Measurements from ENCODE around the gene BIRC5. TPM values are rescaled to one million over a fixed set of nuclear protein-coding genes. Genes with fewer than 3 reads are reported as not detected.

BIRC5 gene
- total and polyA plus RNA-seq, 8 donors = 3.4 to 10.5 (median 6.4) TPM; not detected in 1

DNA sequence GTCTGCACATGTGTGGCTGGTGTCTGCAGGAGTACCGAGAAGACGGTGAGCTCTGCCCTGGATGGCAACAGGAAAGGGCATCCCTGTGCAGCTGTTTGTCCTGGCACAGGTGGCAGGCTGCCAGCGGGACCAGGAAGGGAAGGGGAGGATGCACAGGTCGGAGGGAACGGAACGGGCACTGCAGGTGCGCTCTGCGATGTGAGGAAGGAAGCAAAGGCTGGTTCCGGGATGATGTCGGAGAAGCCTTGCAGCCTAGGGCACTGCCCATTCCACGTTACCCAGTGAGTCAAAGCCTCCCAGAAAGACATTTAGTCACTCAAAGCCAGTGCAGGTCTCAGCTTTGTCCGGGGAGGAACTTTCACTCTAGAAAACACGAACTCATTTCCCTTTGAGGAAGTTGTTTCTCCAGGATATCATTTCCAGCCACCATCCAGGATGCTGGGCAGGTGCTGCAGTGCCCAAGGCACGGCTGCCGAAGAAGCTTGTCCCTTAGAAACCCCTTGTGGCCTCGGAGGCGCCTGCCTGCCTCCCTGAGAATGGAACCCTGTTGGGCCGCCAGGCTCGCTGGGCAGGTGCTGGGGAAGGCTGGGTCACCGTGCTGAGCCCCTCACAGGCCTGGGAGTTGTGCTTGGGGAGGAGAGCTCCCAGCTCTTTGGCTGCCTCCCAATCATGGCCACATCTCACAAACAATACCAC is 12.9 kb downstream of the BIRC5 start:
- Histone ChIP-seq H3K36me3 (peaks cover 0 to 10% (median 0%) of the 10 kb centered on the region in 4 donors), H3K27me3 (peaks cover 0 to 49% (median 25%) of the 10 kb centered on the region in 3 donors), H3K9me3 (no peaks in the 10 kb centered on the region), H3K27ac (no peak overlapping the region), H3K4me3 (no peak overlapping the region), H3K4me1 (peaks cover 0 to 15% (median 5%) of the 10 kb centered on the region in 4 donors)
- intact Hi-C loops (cut with DNase I; ENCODE audit: low total_unique reads) = no loop called here
- DNase-seq = no peak
- WGBS, 5 donors = 56 to 71% (median 64%) methylated on average over 18 to 20 of the region's 20 CpGs
- TF ChIP-seq EP300 (IDR thresholded peaks at IDR 0.05) (no peak), POLR2AphosphoS5 (IDR thresholded peaks at IDR 0.05) (no peak), POLR2A (IDR thresholded peaks at IDR 0.05) (no peak)
- TF ChIP-seq, protein P1, sequence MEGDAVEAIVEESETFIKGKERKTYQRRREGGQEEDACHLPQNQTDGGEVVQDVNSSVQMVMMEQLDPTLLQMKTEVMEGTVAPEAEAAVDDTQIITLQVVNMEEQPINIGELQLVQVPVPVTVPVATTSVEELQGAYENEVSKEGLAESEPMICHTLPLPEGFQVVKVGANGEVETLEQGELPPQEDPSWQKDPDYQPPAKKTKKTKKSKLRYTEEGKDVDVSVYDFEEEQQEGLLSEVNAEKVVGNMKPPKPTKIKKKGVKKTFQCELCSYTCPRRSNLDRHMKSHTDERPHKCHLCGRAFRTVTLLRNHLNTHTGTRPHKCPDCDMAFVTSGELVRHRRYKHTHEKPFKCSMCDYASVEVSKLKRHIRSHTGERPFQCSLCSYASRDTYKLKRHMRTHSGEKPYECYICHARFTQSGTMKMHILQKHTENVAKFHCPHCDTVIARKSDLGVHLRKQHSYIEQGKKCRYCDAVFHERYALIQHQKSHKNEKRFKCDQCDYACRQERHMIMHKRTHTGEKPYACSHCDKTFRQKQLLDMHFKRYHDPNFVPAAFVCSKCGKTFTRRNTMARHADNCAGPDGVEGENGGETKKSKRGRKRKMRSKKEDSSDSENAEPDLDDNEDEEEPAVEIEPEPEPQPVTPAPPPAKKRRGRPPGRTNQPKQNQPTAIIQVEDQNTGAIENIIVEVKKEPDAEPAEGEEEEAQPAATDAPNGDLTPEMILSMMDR (IDR thresholded peaks at IDR 0.05) = no peak

GRCh38 chr17:78227455-78227916 is 13.4 kb downstream of the BIRC5 start:
- Histone ChIP-seq H3K27ac (no peak overlapping the region), H3K4me3 (no peak overlapping the region), H3K9me3 (no peaks in the 10 kb centered on the region), H3K4me1 (peaks cover 0 to 20% (median 8%) of the 10 kb centered on the region in 4 donors), H3K27me3 (peaks cover 5 to 55% (median 31%) of the 10 kb centered on the region in 3 donors), H3K36me3 (peaks cover 0 to 10% (median 0%) of the 10 kb centered on the region in 4 donors)
- WGBS, 5 donors = 75 to 80% (median 78%) methylated on average over 4 to 10 of the region's 10 CpGs
- no peak for DNase-seq
- TF ChIP-seq, protein P1 (IDR thresholded peaks at IDR 0.05) = no peak
- TF ChIP-seq POLR2A (IDR thresholded peaks at IDR 0.05) (no peak), EP300 (IDR thresholded peaks at IDR 0.05) (no peak), POLR2AphosphoS5 (IDR thresholded peaks at IDR 0.05) (no peak)
- intact Hi-C loops (cut with DNase I; ENCODE audit: low total_unique reads) = no loop called here

DNA sequence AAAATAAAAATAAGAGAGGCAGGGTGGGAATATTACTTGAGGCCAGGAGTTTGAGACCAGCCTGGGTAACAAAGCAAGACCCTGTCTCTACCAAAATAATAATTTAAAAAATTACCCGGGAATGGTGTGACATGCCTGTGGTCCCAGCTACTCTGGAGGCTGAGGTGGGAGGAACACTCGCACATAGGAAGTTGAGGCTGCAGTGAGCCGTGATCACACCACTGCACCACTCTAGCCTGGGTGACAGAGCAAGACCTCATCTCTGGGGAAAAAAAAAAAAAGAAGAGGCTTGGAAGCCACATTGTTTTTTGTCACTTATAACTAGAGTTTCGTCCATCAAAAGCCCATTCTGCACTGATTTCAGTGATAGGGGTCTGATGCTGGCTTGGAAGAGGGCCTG is 14.1 kb downstream of the BIRC5 start:
- DNase-seq = no peak
- H3K27me3 ChIP-seq = peaks cover 5 to 62% (median 38%) of the 10 kb centered on the region in 3 donors
- TF ChIP-seq, protein P1 (IDR thresholded peaks at IDR 0.05) = no peak
- TF ChIP-seq POLR2A (IDR thresholded peaks at IDR 0.05) = no peak
- no peak for TF ChIP-seq EP300 (IDR thresholded peaks at IDR 0.05)
- no peak for TF ChIP-seq POLR2AphosphoS5 (IDR thresholded peaks at IDR 0.05)
- no peak overlapping the region for H3K4me3 ChIP-seq
- H3K9me3 ChIP-seq = no peaks in the 10 kb centered on the region
- H3K36me3 ChIP-seq = peaks cover 0 to 10% (median 0%) of the 10 kb centered on the region in 4 donors
- H3K4me1 ChIP-seq = peaks cover 0 to 20% (median 9%) of the 10 kb centered on the region in 4 donors
- H3K27ac ChIP-seq = no peak overlapping the region
- whole genome bisulfite sequencing, 5 donors = 80 to 87% (median 86%) methylated on average over 4 of the region's 4 CpGs
- intact Hi-C loops (cut with DNase I; ENCODE audit: low total_unique reads) = no loop called here

DNA sequence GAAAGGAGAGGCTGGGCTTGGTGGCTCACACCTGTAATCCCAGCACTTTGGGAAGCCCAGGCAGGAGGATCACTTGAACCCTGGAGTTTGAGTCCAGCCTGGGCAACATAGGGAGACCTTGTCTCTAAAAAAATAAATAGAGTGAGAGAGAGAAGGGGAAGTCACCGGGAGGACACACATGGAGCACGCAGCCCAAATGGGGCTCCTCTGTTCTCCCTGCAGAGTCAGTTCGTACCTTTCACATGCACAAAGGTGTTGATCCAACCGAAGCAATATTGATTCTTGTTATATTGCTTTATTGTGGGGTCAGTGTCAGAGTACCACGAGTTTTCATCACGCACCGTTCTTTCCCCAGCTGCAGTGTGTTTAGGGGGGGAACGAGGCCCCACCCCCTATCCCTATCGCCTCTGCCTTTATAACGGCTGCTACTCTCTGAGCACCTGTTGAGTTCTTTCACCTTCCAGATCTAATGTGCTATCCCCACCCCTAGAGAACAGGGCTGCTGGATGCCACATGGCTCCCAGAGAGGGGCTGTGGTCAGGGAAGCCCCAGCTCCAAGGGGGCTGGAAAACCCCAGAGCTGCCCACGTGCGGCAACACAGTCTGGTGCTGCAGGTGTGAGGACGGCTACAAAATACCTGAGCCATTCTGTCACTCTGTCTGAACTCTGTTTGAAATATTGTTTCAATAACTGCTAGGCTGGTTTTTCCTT is 16.4 kb downstream of the BIRC5 start:
- Histone ChIP-seq H3K36me3 (no peaks in the 10 kb centered on the region), H3K27ac (no peak overlapping the region), H3K27me3 (peaks cover 5 to 73% (median 38%) of the 10 kb centered on the region in 3 donors), H3K4me1 (peaks cover 0 to 20% (median 9%) of the 10 kb centered on the region in 4 donors), H3K9me3 (no peaks in the 10 kb centered on the region), H3K4me3 (no peak overlapping the region)
- TF ChIP-seq, protein P1 (IDR thresholded peaks at IDR 0.05) = no peak
- no peak for TF ChIP-seq EP300 (IDR thresholded peaks at IDR 0.05)
- TF ChIP-seq POLR2AphosphoS5 (IDR thresholded peaks at IDR 0.05) = no peak
- no peak for TF ChIP-seq POLR2A (IDR thresholded peaks at IDR 0.05)
- 40 to 49% (median 46%) methylated on average over 11 to 13 of the region's 13 CpGs for WGBS, 5 donors
- intact Hi-C loops (cut with DNase I; ENCODE audit: low total_unique reads) = no loop called here
- DNase-seq = no peak

All from stomach (tissue), 9 donors.